Loucy (cell line): ENCODE data around the gene FANK1.

Source experiments
- H2AFZ ChIP-seq: fragments of 200-600 bp; sonication (generic); 2 replicates; pipeline ENCODE4 v1.6.0; 2016; ENCODE audit warnings: antibody characterized with exemption, mild to moderate bottlenecking, low read length, moderate library complexity
- H3F3A ChIP-seq: fragments of 200-600 bp; 2 replicates; pipeline ENCODE4 v1.6.0; 2016; ENCODE audit warnings: antibody characterized with exemption, low read depth, mild to moderate bottlenecking
- H3K27me3 ChIP-seq: fragments of 200-600 bp; sonication (generic); 2 replicates; pipeline ENCODE4 v1.6.1; 2014; ENCODE audit warnings: low read length, mild to moderate bottlenecking; ENCODE audit not compliant: insufficient read depth, poor library complexity, severe bottlenecking
- H3K36me3 ChIP-seq: fragments of 200-600 bp; sonication (generic); 2 replicates; pipeline ENCODE4 v1.6.1; 2016; ENCODE audit warnings: low read length; ENCODE audit not compliant: insufficient read depth
- H3K4me1 ChIP-seq: fragments of 200-600 bp; sonication (generic); 2 replicates; pipeline ENCODE4 v1.5.1; 2014; ENCODE audit warnings: low read length, mild to moderate bottlenecking; ENCODE audit not compliant: insufficient read depth, poor library complexity, severe bottlenecking
- H3K4me2 ChIP-seq: fragments of 200-600 bp; sonication (generic); 2 replicates; pipeline ENCODE4 v1.6.0; 2014; ENCODE audit warnings: antibody characterized with exemption, low read length, low read depth, mild to moderate bottlenecking; ENCODE audit not compliant: poor library complexity, severe bottlenecking
- H3K4me3 ChIP-seq: fragments of 200-600 bp; sonication (generic); 2 replicates; pipeline ENCODE4 v1.5.1; 2014; ENCODE audit warnings: low read length, mild to moderate bottlenecking, mixed read lengths; ENCODE audit not compliant: poor library complexity, severe bottlenecking
- H3K79me2 ChIP-seq: fragments of 200-600 bp; sonication (generic); 2 replicates; pipeline ENCODE4 v1.6.1; 2014; ENCODE audit warnings: low read length; ENCODE audit not compliant: insufficient read depth
- H3K9ac ChIP-seq: fragments of 200-600 bp; sonication (generic); 2 replicates; pipeline ENCODE4 v1.6.0; 2014; ENCODE audit warnings: mild to moderate bottlenecking, low read depth, low read length, moderate library complexity; ENCODE audit not compliant: poor library complexity, severe bottlenecking
- H3K9me2 ChIP-seq: fragments of 200-600 bp; sonication (generic); replicated peaks from 2 replicates; pipeline ENCODE4 v1.6.1; 2016; ENCODE audit warnings: low read depth, low read length, mixed read lengths
- H3K9me3 ChIP-seq: fragments of 200-600 bp; sonication (generic); 2 replicates; pipeline ENCODE4 v1.6.1; 2014; ENCODE audit warnings: mild to moderate bottlenecking, antibody characterized with exemption, low read length, low read depth; ENCODE audit not compliant: insufficient read depth
- H4K20me1 ChIP-seq: fragments of 200-600 bp; sonication (generic); 2 replicates; pipeline ENCODE4 v1.6.0; 2014; ENCODE audit warnings: antibody characterized with exemption, low read length, mild to moderate bottlenecking; ENCODE audit not compliant: insufficient read depth, poor library complexity, severe bottlenecking
- CTCF ChIP-seq: fragments of 200-600 bp; sonication (generic); conservative IDR thresholded peaks from 2 replicates; pipeline ENCODE4 v1.5.1; 2014; ENCODE audit warnings: mild to moderate bottlenecking, antibody characterized with exemption, low read length
- EZH2phosphoT487 ChIP-seq: fragments of 200-600 bp; IDR thresholded peaks from 2 replicates; pipeline ENCODE4 v1.6.1; 2018; ENCODE audit warnings: antibody characterized with exemption, mild to moderate bottlenecking, moderate library complexity, borderline replicate concordance

The FANK1 gene

GRCh38 chr10:126017961-126018560 lies 121.7 kb downstream of the FANK1 start:
- Histone ChIP-seq H4K20me1 (no peaks in the 10 kb centered on the region), H3K9me3 (peaks cover 8% of the 10 kb centered on the region; the same call in 1 of the 2 replicates), H3K9ac (no peak overlapping the region), H3K79me2 (no peaks in the 10 kb centered on the region), H3K4me1 (no peaks in the 10 kb centered on the region), H3K4me3 (no peak overlapping the region), H3K9me2 (no peaks in the 10 kb centered on the region; the same call in 1 of the 2 replicates), H3F3A (no peaks in the 10 kb centered on the region), H3K36me3 (no peaks in the 10 kb centered on the region), H3K4me2 (no peak overlapping the region), H2AFZ (no peak overlapping the region), H3K27me3 (no peaks in the 10 kb centered on the region)
- TF ChIP-seq CTCF (no peak), EZH2phosphoT487 (no peak)

GRCh38 chr10:126021833-126022500 lies 125.6 kb downstream of the FANK1 start:
- TF ChIP-seq CTCF = no peak
- no peak for TF ChIP-seq EZH2phosphoT487
- Histone ChIP-seq H3K9me2 (no peaks in the 10 kb centered on the region), H4K20me1 (no peaks in the 10 kb centered on the region), H2AFZ (no peak overlapping the region), H3K9me3 (peaks cover 8% of the 10 kb centered on the region; the same call in 1 of the 2 replicates), H3K79me2 (no peaks in the 10 kb centered on the region), H3K4me3 (no peak overlapping the region), H3F3A (no peaks in the 10 kb centered on the region), H3K36me3 (no peaks in the 10 kb centered on the region), H3K9ac (no peak overlapping the region), H3K4me1 (no peaks in the 10 kb centered on the region), H3K27me3 (no peaks in the 10 kb centered on the region), H3K4me2 (no peak overlapping the region)

GRCh38 chr10:126022841-126023240 lies 126.5 kb downstream of the FANK1 start:
- Histone ChIP-seq H2AFZ (no peak overlapping the region), H3K9me2 (no peaks in the 10 kb centered on the region), H4K20me1 (no peaks in the 10 kb centered on the region), H3K4me3 (no peak overlapping the region), H3K79me2 (no peaks in the 10 kb centered on the region), H3K4me2 (no peak overlapping the region), H3K36me3 (no peaks in the 10 kb centered on the region), H3F3A (no peaks in the 10 kb centered on the region), H3K9ac (no peak overlapping the region), H3K4me1 (no peaks in the 10 kb centered on the region), H3K27me3 (no peaks in the 10 kb centered on the region), H3K9me3 (peaks cover 8% of the 10 kb centered on the region; the same call in 1 of the 2 replicates)
- TF ChIP-seq CTCF = no peak
- TF ChIP-seq EZH2phosphoT487 = no peak
